AG04449 (cell line): ENCODE results near the gene KLHL10.

ENCODE experiments used
- CTCF ChIA-PET: fragments of 350-600 bp; formaldehyde crosslinking; extraction: SDS; loops from one replicate; lab custom pipeline; 2021; ENCODE audit warnings: antibody characterized with exemption; lab: Yijun Ruan, JAX
- POLR2A ChIA-PET: fragments of 400-600, 350-600 bp; formaldehyde crosslinking; extraction: SDS; loops from one replicate; lab custom pipeline; 2020; ENCODE audit warnings: antibody characterized with exemption, inconsistent platforms; lab: Yijun Ruan, JAX
- DNase-seq: peaks from one replicate; pipeline ENCODE4 v3.0.0-alpha.2; 2010; ENCODE audit warnings: low read depth, low spot score
- H3K4me3 ChIP-seq: 2 replicates; pipeline ENCODE4 v1.5.1; 2011; ENCODE audit warnings: low read depth, mild to moderate bottlenecking, control low read depth, low read length
- TF ChIP-seq, protein P1 (sequence below): IDR thresholded peaks from one replicate; pipeline ENCODE4 v1.5.1; 2011; ENCODE audit warnings: mild to moderate bottlenecking, moderate library complexity, low read length, control low read depth, inconsistent platforms; ENCODE audit not compliant: insufficient read depth; ENCODE audit errors: missing control alignments

KLHL10 gene

DNA sequence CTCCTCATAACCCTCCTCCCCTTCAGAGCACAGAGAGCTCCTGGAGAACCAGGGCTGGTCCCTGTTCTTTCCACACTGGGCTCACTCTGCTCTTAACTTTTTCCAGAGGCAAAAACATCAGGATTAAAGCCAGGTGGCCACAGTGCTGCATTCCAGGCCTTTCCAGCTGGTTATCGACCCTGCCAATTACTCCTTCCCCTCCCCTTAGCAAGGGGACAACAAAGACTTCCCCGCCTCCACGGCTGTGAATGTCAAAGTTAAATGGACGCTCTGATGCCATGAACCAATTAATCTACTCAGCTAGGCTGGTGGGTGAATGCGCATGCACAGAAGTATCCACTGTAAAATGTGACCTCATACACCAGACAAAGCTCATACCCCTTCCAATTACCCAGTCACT lies 58.0 kb downstream of the KLHL10 start:
- POLR2A ChIA-PET, result interaction anchor here (1.8 to 2.1 kb wide), 2 partner anchors 15 to 31 kb away, joined by 9 to 21 read pairs; partner anchors contain the start of gene KLHL11
- no peak for DNase-seq

DNA sequence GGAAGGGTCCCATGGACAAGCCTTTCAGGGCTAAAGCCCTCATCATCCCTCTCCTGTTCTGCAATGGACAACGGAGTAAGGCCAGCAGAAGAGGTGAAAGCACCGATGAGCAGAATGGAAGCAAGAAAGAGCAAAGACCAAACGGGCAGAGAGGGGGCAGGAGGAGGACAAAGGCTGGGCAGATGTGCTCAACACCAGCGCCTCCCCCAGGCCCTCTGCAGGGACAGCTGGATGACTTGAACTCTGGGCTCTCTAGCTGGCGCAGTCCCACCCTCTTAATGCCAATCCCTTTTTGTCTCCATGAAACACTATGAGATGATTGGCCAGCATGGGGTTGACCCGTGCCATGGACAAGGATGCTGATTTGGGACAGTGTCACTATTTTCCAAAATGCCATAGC lies 59.1 kb downstream of the KLHL10 start:
- POLR2A ChIA-PET, result interaction anchor here (0.6 kb wide), 1 partner anchor 21 kb away, joined by 3 read pairs; no protein-coding TSS in a partner anchor
- TF ChIP-seq, protein P1, sequence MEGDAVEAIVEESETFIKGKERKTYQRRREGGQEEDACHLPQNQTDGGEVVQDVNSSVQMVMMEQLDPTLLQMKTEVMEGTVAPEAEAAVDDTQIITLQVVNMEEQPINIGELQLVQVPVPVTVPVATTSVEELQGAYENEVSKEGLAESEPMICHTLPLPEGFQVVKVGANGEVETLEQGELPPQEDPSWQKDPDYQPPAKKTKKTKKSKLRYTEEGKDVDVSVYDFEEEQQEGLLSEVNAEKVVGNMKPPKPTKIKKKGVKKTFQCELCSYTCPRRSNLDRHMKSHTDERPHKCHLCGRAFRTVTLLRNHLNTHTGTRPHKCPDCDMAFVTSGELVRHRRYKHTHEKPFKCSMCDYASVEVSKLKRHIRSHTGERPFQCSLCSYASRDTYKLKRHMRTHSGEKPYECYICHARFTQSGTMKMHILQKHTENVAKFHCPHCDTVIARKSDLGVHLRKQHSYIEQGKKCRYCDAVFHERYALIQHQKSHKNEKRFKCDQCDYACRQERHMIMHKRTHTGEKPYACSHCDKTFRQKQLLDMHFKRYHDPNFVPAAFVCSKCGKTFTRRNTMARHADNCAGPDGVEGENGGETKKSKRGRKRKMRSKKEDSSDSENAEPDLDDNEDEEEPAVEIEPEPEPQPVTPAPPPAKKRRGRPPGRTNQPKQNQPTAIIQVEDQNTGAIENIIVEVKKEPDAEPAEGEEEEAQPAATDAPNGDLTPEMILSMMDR, result no peak
- no peak overlapping the region for H3K4me3 ChIP-seq
- no peak for DNase-seq
- CTCF ChIA-PET, result no interaction called here

More for the DNA sequence above, 58.0 kb downstream of the KLHL10 start:
- H3K4me3 ChIP-seq, result no peak overlapping the region
- CTCF ChIA-PET, result interaction anchor here (0.8 to 1.2 kb wide), 3 partner anchors 12 to 95 kb away, joined by 4 read pairs; no protein-coding TSS in a partner anchor
- TF ChIP-seq, protein P1, result no peak
